OCI-LY7 (cell line): ENCODE measurements around the gene NT5C3A.
"Not testable (repeated sequence)": the region's sequence is repeated elsewhere in the genome, so short reads cannot be mapped to it uniquely, and the experiment has no call there.

Source experiments
- EZH2phosphoT487 ChIP-seq: fragments of 200-600 bp; sonication (generic); IDR thresholded peaks from 2 replicates; pipeline ENCODE4 v1.6.1; 2018; ENCODE audit warnings: low read depth, borderline replicate concordance, mild to moderate bottlenecking, mixed run types, antibody characterized with exemption, low read length, moderate library complexity, mixed read lengths
- TF ChIP-seq, protein P1 (sequence below): fragments of 200-600 bp; sonication (generic); conservative IDR thresholded peaks from 2 replicates; pipeline ENCODE4 v1.5.1; 2014; ENCODE audit warnings: mild to moderate bottlenecking, antibody characterized with exemption, low read length, moderate library complexity, mixed read lengths

DNA sequence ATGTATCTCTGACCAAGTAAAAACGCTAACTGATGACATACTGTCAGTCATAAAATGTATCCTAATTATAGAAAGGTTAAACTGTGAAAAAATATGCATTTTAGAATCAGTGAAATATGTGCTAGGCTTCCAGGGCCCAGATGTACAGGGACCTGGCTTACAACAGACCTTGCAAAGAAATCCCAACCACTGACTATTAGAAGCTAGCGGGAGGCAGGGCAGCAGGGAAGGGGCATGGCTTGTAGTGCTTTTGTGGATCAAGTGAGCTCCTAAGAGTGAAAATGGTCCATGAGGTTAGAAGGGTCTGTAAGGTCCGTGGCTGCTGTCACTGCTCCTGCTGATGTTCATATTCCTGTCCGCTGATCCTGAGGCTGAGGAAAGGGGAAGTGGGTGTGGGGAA is 64.6 kb downstream of the NT5C3A start:
- TF ChIP-seq, protein P1, sequence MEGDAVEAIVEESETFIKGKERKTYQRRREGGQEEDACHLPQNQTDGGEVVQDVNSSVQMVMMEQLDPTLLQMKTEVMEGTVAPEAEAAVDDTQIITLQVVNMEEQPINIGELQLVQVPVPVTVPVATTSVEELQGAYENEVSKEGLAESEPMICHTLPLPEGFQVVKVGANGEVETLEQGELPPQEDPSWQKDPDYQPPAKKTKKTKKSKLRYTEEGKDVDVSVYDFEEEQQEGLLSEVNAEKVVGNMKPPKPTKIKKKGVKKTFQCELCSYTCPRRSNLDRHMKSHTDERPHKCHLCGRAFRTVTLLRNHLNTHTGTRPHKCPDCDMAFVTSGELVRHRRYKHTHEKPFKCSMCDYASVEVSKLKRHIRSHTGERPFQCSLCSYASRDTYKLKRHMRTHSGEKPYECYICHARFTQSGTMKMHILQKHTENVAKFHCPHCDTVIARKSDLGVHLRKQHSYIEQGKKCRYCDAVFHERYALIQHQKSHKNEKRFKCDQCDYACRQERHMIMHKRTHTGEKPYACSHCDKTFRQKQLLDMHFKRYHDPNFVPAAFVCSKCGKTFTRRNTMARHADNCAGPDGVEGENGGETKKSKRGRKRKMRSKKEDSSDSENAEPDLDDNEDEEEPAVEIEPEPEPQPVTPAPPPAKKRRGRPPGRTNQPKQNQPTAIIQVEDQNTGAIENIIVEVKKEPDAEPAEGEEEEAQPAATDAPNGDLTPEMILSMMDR: not testable (repeated sequence)
- not testable (repeated sequence) for TF ChIP-seq EZH2phosphoT487
